Measurements from ENCODE around the gene PMFBP1.

DNA sequence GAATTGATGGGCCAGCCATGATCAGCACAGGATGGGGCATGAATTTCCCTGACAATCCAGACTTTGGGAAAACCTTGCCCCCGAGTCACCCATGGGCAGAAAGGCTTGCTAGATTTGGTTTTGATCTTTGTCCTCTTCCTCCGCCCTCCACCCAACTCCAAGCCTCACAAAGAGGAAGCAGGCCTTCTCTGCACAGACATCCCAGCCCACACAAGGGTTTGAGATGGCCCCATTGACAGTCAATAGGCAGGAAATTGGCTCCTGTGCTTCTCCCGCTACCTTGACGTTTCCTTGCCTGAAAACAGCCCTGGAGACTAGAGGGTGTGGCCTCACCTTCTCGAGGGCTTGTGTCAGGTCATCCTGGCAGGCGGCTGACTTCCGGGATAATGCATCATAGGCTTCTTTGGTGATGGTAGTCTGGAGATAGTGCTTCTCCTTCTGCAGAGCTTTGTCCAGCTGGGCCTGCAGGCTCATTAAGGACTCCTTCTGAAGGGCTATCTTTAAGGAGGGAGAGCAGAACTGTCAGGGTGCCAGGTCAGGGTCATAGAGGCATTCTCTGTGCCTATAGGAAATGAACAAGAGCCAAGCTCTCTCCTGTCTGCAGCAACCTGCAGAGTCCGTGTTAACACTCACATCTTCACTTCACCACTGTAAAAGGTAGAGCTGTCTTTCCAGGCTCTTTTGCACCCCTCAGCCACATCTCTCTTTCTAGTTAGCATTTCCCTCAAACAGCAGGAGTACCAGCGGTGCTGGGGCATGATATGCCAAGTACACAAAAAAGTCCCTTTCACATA is 46.1 kb downstream of the PMFBP1 start:
- TF ChIP-seq CHD4 (IDR thresholded peaks at IDR 0.05) (no peak), CHD2 (IDR thresholded peaks at IDR 0.05; ENCODE audit: borderline replicate concordance, low read depth, low read length) (no peak), GABPA (IDR thresholded peaks at IDR 0.05; ENCODE audit: low read depth) (no peak), ZNF217 (IDR thresholded peaks at IDR 0.05) (no peak), CEBPB (IDR thresholded peaks at IDR 0.05; ENCODE audit: borderline replicate concordance in 1 of 2, low read depth in 2 of 2, low read length in 2 of 2) (no peak), POLR2A (IDR thresholded peaks at IDR 0.05; ENCODE audit: low read depth, low read length) (no peak)
- TF ChIP-seq, protein P1, sequence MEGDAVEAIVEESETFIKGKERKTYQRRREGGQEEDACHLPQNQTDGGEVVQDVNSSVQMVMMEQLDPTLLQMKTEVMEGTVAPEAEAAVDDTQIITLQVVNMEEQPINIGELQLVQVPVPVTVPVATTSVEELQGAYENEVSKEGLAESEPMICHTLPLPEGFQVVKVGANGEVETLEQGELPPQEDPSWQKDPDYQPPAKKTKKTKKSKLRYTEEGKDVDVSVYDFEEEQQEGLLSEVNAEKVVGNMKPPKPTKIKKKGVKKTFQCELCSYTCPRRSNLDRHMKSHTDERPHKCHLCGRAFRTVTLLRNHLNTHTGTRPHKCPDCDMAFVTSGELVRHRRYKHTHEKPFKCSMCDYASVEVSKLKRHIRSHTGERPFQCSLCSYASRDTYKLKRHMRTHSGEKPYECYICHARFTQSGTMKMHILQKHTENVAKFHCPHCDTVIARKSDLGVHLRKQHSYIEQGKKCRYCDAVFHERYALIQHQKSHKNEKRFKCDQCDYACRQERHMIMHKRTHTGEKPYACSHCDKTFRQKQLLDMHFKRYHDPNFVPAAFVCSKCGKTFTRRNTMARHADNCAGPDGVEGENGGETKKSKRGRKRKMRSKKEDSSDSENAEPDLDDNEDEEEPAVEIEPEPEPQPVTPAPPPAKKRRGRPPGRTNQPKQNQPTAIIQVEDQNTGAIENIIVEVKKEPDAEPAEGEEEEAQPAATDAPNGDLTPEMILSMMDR (IDR thresholded peaks at IDR 0.05 in 2 of 3, conservative IDR thresholded peaks at IDR 0.05 in 1 of 3; ENCODE audit: control insufficient read depth in 2 of 3, extremely low read depth in 1 of 3, insufficient read depth in 1 of 3, low read depth in 3 of 3, low read length in 3 of 3): no peak
- TF ChIP-seq, protein P2, sequence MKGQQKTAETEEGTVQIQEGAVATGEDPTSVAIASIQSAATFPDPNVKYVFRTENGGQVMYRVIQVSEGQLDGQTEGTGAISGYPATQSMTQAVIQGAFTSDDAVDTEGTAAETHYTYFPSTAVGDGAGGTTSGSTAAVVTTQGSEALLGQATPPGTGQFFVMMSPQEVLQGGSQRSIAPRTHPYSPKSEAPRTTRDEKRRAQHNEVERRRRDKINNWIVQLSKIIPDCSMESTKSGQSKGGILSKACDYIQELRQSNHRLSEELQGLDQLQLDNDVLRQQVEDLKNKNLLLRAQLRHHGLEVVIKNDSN (IDR thresholded peaks at IDR 0.05; ENCODE audit: borderline replicate concordance, extremely low read length, insufficient read depth, low read depth, low read length): no peak
- TF ChIP-seq, protein P3, sequence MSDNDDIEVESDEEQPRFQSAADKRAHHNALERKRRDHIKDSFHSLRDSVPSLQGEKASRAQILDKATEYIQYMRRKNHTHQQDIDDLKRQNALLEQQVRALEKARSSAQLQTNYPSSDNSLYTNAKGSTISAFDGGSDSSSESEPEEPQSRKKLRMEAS (IDR thresholded peaks at IDR 0.05; ENCODE audit: low read depth, low read length): no peak
- TF ChIP-seq, protein P4, sequence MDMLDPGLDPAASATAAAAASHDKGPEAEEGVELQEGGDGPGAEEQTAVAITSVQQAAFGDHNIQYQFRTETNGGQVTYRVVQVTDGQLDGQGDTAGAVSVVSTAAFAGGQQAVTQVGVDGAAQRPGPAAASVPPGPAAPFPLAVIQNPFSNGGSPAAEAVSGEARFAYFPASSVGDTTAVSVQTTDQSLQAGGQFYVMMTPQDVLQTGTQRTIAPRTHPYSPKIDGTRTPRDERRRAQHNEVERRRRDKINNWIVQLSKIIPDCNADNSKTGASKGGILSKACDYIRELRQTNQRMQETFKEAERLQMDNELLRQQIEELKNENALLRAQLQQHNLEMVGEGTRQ (IDR thresholded peaks at IDR 0.05; ENCODE audit: borderline replicate concordance, low read depth, low read length): no peak
